Hepatocyte (in vitro differentiated cells): Measurements from ENCODE around the gene GALNT18. TPM values are rescaled to one million over a fixed set of nuclear protein-coding genes. Genes with fewer than 3 reads are reported as not detected.

Source experiments
- DNase-seq: peaks from one replicate; pipeline ENCODE4 v3.0.0-alpha.2; 2016; ENCODE audit warnings: low spot score
- H2AFZ ChIP-seq: fragments of 200-600 bp; sonication (generic); 2 replicates; pipeline ENCODE4 v1.6.0; 2016; ENCODE audit warnings: antibody characterized with exemption, mild to moderate bottlenecking
- H3K27ac ChIP-seq: fragments of 200-600 bp; sonication (generic); 2 replicates; pipeline ENCODE4 v1.5.1; 2016; ENCODE audit warnings: mild to moderate bottlenecking
- H3K27me3 ChIP-seq: fragments of 200-600 bp; sonication (generic); 2 replicates; pipeline ENCODE4 v1.6.1; 2016
- H3K36me3 ChIP-seq: fragments of 200-600 bp; sonication (generic); replicated peaks from 2 replicates; pipeline ENCODE4 v1.5.1; 2016; ENCODE audit warnings: low read depth; ENCODE audit not compliant: insufficient read depth
- H3K4me1 ChIP-seq: fragments of 200-600 bp; sonication (generic); 2 replicates; pipeline ENCODE4 v1.5.1; 2016; ENCODE audit warnings: mild to moderate bottlenecking, moderate library complexity; ENCODE audit not compliant: insufficient read depth
- H3K4me2 ChIP-seq: fragments of 200-600 bp; sonication (generic); 2 replicates; pipeline ENCODE4 v1.6.0; 2016
- H3K4me3 ChIP-seq: fragments of 200-600 bp; sonication (generic); 2 replicates; pipeline ENCODE4 v1.5.1; 2016; ENCODE audit warnings: mild to moderate bottlenecking
- H3K79me2 ChIP-seq: fragments of 200-600 bp; sonication (generic); 2 replicates; pipeline ENCODE4 v1.6.0; 2017; ENCODE audit warnings: mild to moderate bottlenecking
- H3K9me2 ChIP-seq: fragments of 200-600 bp; sonication (generic); replicated peaks from 2 replicates; pipeline ENCODE4 v1.6.0; 2017; ENCODE audit warnings: mild to moderate bottlenecking; ENCODE audit not compliant: insufficient read depth
- H3K9me3 ChIP-seq: fragments of 200-600 bp; sonication (generic); 2 replicates; pipeline ENCODE4 v1.5.1; 2016; ENCODE audit warnings: low read depth, mild to moderate bottlenecking
- H4K20me1 ChIP-seq: fragments of 200-600 bp; sonication (generic); 2 replicates; pipeline ENCODE4 v1.6.0; 2016; ENCODE audit warnings: mild to moderate bottlenecking; ENCODE audit not compliant: insufficient read depth, poor library complexity, severe bottlenecking
- EZH2 ChIP-seq: fragments of 200-600 bp; sonication (generic); IDR thresholded peaks from 2 replicates; pipeline ENCODE4 v1.6.1; 2016; ENCODE audit warnings: antibody characterized with exemption, mild to moderate bottlenecking, borderline replicate concordance
- EZH2phosphoT487 ChIP-seq: fragments of 200-600 bp; sonication (generic); IDR thresholded peaks from one replicate; pipeline ENCODE4 v1.6.1; 2018; ENCODE audit warnings: antibody characterized with exemption, mild to moderate bottlenecking, low read depth, moderate library complexity; ENCODE audit not compliant: unreplicated experiment, severe bottlenecking
- WGBS: methylation state at CpG from one replicate; pipeline ENCODE4 v1.1.6; 2016; ENCODE audit warnings: low lambda C conversion rate; ENCODE audit errors: missing lambda C conversion rate; 5-methylcytosine and 5-hydroxymethylcytosine counted together
- polyA plus RNA-seq: library from polyadenylated mRNA; unstranded; fragments of >200 nt; fragmentation: Nextera tagmentation; extraction: Ambion mirVana; gene quantifications from 2 replicates; pipeline ENCODE4 v1.2.1, GENCODE V29; 2016
- total RNA-seq: library from RNA; depleted of rRNA; stranded (reverse); fragments of >200 nt; gene quantifications from 2 replicates; pipeline ENCODE4 v1.2.3, GENCODE V29; 2014
- TF ChIP-seq, protein P1 (sequence below): fragments of 200-600 bp; sonication (generic); IDR thresholded peaks from 2 replicates; pipeline ENCODE4 v1.5.1; 2016; ENCODE audit warnings: antibody characterized with exemption, mild to moderate bottlenecking; ENCODE audit not compliant: poor library complexity

Gene GALNT18
- total and polyA plus RNA-seq, 2 experiments from 2014 or later = 11.6 to 22.4 TPM

DNA sequence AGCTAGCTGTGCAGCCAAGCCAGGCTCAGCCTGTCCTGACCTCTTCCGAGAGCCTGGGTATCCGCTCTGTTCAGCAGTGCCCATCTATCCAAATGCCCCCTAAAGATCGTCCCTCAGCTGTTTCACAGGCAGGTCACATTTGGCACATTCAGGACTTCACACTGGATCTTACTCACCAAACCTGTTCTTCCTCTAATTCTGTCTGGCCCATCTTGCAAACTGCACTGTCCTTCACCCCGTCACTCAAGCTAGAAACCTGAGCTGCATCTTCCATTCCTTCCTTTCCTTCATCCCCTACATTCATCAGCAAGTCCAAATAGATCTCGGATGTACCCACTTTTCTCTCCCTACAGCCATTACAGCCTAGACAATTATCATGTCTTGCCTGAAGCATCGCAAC is 208.0 kb downstream of the GALNT18 start:
- Histone ChIP-seq H3K27ac (no peak overlapping the region), H3K27me3 (no peaks in the 10 kb centered on the region), H3K4me2 (no peak overlapping the region), H3K9me3 (no peaks in the 10 kb centered on the region), H2AFZ (no peak overlapping the region), H3K36me3 (no peaks in the 10 kb centered on the region), H3K4me1 (peaks cover 12% of the 10 kb centered on the region), H3K79me2 (no peaks in the 10 kb centered on the region), H3K9me2 (no peaks in the 10 kb centered on the region), H4K20me1 (no peaks in the 10 kb centered on the region), H3K4me3 (no peak overlapping the region)
- TF ChIP-seq EZH2 = no peak
- 90% methylated on average over 6 of the region's 6 CpGs for WGBS
- DNase-seq = no peak

DNA sequence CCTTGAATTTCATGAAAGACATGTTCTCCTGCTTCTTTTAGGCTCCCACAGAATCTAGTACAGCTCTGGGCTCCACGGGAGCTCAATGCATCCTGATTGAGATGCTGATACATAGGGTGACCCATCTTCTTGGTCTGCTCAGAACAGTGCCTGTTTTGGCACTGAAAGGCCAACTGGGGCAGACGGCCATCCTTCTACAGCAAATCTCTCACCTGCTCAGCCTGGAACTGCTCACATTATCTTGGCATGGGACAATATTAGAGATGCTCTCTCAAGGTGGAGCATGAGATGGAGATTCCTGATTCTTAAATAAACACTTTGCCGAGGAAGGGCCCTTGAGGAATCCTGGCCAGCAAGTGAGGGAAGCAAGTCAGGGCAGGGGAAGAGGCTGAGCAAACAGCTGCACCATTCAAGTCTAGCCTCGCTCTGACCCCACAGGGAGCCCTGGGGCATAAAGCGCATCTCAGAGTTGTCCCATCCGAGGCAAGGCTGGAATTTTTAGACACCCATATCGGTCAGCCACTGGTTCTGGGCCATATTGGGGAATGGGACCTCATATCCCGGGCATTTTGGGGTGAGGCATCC is 210.3 kb downstream of the GALNT18 start:
- Histone ChIP-seq H4K20me1 (no peaks in the 10 kb centered on the region), H3K27ac (no peak overlapping the region), H3K9me2 (no peaks in the 10 kb centered on the region), H3K9me3 (no peaks in the 10 kb centered on the region), H3K4me2 (no peak overlapping the region), H3K27me3 (no peaks in the 10 kb centered on the region), H3K4me1 (peaks cover 12% of the 10 kb centered on the region), H3K36me3 (no peaks in the 10 kb centered on the region), H2AFZ (no peak overlapping the region), H3K79me2 (no peaks in the 10 kb centered on the region), H3K4me3 (no peak overlapping the region)
- 82% methylated on average over 8 of the region's 8 CpGs for WGBS
- DNase-seq = no peak
- TF ChIP-seq EZH2 = no peak
- TF ChIP-seq EZH2phosphoT487 = no peak
- TF ChIP-seq, protein P1, sequence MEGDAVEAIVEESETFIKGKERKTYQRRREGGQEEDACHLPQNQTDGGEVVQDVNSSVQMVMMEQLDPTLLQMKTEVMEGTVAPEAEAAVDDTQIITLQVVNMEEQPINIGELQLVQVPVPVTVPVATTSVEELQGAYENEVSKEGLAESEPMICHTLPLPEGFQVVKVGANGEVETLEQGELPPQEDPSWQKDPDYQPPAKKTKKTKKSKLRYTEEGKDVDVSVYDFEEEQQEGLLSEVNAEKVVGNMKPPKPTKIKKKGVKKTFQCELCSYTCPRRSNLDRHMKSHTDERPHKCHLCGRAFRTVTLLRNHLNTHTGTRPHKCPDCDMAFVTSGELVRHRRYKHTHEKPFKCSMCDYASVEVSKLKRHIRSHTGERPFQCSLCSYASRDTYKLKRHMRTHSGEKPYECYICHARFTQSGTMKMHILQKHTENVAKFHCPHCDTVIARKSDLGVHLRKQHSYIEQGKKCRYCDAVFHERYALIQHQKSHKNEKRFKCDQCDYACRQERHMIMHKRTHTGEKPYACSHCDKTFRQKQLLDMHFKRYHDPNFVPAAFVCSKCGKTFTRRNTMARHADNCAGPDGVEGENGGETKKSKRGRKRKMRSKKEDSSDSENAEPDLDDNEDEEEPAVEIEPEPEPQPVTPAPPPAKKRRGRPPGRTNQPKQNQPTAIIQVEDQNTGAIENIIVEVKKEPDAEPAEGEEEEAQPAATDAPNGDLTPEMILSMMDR = no peak

DNA sequence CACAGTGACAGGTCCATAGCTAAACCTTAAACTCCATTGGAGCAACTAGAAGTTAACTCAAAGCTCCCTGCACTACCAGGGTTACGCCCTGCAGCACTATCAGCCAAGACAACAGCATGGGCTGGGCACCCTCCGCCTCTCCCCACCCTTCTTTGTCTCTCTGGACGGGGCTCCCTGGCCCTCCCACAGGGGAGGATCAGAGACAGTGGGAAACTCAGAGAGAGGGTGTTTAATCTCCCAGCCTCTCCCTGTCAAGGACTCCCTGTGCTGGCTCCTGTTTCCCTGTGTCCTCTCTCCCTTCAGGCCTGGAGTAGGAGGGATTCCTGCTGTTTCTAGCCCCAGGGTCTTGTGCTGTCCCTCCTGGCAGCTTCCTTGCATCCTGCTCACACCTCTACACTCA is 211.9 kb downstream of the GALNT18 start:
- Histone ChIP-seq H3K9me3 (no peaks in the 10 kb centered on the region), H3K4me3 (no peak overlapping the region), H3K27me3 (no peaks in the 10 kb centered on the region), H3K79me2 (no peaks in the 10 kb centered on the region), H4K20me1 (no peaks in the 10 kb centered on the region), H3K9me2 (no peaks in the 10 kb centered on the region), H3K27ac (no peak overlapping the region), H2AFZ (no peak overlapping the region), H3K4me1 (peaks cover 12% of the 10 kb centered on the region), H3K4me2 (no peak overlapping the region), H3K36me3 (no peaks in the 10 kb centered on the region)
- WGBS = 55% methylated on average over 3 of the region's 3 CpGs
- DNase-seq = no peak
- no peak for TF ChIP-seq EZH2phosphoT487
- no peak for TF ChIP-seq EZH2
- TF ChIP-seq, protein P1 = no peak

DNA sequence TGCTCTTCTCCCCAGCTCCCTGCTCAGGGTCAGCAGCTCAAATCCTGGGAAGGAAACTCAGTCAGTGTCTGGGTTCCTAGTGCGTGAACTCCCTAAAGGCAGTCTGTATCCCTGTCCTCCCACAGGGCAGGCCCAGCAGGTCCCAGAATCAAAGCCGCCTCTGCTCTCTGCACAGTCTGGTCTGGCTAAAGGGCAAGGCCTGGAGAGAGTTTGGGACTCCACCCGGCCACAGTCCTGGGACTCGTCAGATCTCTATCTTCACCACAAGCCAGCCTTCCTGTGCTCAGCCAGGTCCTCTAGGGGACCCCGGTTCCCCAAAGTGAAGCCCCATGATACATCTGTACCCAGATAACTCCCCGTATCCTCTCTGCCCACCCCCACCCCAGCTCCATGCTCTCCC is 212.6 kb downstream of the GALNT18 start:
- Histone ChIP-seq H3K9me3 (no peaks in the 10 kb centered on the region), H3K27ac (no peak overlapping the region), H4K20me1 (no peaks in the 10 kb centered on the region), H3K4me3 (no peak overlapping the region), H3K9me2 (no peaks in the 10 kb centered on the region), H3K79me2 (no peaks in the 10 kb centered on the region), H3K4me2 (no peak overlapping the region), H3K4me1 (peaks cover 13% of the 10 kb centered on the region), H3K27me3 (no peaks in the 10 kb centered on the region), H2AFZ (no peak overlapping the region), H3K36me3 (no peaks in the 10 kb centered on the region)
- TF ChIP-seq, protein P1 = no peak
- no peak for TF ChIP-seq EZH2
- no peak for TF ChIP-seq EZH2phosphoT487
- 86% methylated on average over 6 of the region's 6 CpGs for WGBS
- DNase-seq = no peak
